IPS-15b (cell line): ENCODE data around the gene TBC1D22A.

Source experiments
- H3K27me3 ChIP-seq: one replicate; pipeline ENCODE4 v1.6.1; 2013; ENCODE audit warnings: low read length; ENCODE audit not compliant: control insufficient read depth, insufficient read depth
- H3K36me3 ChIP-seq: one replicate; pipeline ENCODE4 v1.6.1; 2013; ENCODE audit warnings: low read length; ENCODE audit not compliant: control insufficient read depth, insufficient read depth
- H3K4me1 ChIP-seq: one replicate; pipeline ENCODE4 v1.6.1; 2013; ENCODE audit warnings: mild to moderate bottlenecking, low read length; ENCODE audit not compliant: control insufficient read depth, insufficient read depth
- H3K4me3 ChIP-seq: one replicate; pipeline ENCODE4 v1.5.1; 2013; ENCODE audit warnings: low read depth, low read length
- H3K9ac ChIP-seq: one replicate; pipeline ENCODE4 v1.6.1; 2013; ENCODE audit warnings: low read depth, mild to moderate bottlenecking, low read length
- H3K9me3 ChIP-seq: one replicate; pipeline ENCODE4 v1.6.1; 2013; ENCODE audit warnings: mild to moderate bottlenecking, low read length; ENCODE audit not compliant: control insufficient read depth, insufficient read depth

TBC1D22A gene

DNA sequence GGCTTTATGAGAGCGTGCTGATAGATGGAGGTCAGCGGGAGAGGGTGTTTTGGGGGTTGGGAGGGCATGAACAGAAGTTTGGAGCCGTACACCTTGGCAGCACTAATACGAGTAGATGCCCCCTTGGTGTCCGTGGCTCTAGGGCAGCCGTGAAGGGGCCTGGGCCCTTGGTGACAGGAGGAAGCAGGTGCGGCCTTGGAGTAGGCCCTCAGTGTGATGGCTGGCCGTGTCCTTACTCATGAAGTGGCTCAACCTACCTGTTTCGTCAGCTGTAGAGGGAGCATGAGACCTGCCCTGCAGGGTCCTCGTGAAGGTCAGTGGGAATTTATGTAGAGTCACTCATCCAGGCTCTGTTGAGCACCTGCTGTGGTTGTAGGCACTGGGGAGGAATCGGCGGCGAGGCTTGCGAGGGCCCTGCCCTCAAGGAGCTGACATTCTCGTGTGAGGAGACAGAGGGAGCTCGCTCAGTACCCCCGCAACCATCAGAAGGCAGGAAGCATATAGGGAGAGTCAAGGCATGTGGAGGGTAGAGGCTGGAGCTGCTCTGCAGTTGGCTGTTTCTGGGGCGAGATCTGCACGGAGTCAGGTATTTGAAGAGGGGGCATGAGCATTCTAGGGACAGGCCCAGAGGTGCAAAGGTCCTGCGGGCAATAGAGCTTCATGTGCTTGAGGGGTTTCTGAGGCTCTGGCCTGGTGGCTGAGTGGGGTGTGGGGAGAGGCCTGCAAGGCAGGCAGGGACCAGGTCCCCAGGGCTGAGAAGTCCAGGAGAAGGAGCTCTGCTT lies 39.6 kb downstream of the TBC1D22A start:
- H3K4me3 ChIP-seq: no peak overlapping the region
- H3K9me3 ChIP-seq: no peaks in the 10 kb centered on the region
- H3K9ac ChIP-seq: no peak overlapping the region
- H3K36me3 ChIP-seq: peaks cover 29% of the 10 kb centered on the region
- no peaks in the 10 kb centered on the region for H3K27me3 ChIP-seq
- peaks cover 8% of the 10 kb centered on the region for H3K4me1 ChIP-seq

- Histone ChIP-seq H3K4me3 (no peak overlapping the region), H3K27me3 (no peaks in the 10 kb centered on the region), H3K4me1 (peaks cover 8% of the 10 kb centered on the region), H3K9me3 (no peaks in the 10 kb centered on the region), H3K9ac (no peak overlapping the region), H3K36me3 (peaks cover 29% of the 10 kb centered on the region)
Measured at GRCh38 chr22:46802608-46803027, 40.2 kb downstream of the TBC1D22A start.

DNA sequence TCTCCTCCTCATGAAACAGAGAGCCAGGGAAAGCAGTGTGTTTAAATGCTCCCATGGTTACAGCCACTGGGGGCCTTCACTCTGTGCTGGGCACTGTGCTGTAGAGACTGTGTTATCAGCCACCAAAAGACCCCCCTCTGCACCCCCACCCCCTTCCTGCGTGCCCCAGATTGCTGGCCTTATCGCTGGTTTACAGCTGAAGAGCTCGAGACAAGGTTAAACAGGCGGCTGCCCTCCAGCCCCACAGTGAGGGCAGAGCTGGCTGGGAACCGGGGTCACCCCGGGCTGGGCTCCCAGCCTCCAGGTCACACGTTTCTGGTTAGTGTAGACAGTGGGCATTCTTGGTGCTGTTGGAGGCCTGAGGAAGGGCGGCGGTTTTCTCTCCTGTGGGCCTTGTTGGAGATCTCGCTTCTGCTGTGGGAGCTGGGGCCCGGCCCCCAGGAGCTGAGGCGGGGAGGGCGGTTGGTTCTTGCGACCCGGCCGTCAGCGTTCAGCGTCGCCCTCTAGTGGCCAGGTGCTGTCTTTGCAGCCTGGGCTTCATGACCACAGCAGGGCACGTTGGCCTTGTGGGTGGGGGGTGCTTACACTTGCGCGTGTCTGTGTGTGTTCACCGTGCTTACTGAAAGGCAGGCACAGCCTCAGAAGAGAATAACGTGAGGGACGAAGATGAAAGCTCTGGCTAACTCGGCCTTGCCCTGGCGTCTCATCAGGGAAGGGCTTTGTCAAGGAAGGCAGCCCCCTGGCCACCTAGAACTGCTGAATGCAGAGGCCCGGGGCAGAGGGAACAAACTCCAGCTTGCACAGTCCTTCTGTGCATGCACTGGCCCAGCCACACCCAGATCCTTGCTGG lies 40.8 kb downstream of the TBC1D22A start:
- H3K9ac ChIP-seq: peak overlapping the region; percentile 10
- no peak overlapping the region for H3K4me3 ChIP-seq
- no peaks in the 10 kb centered on the region for H3K9me3 ChIP-seq
- no peaks in the 10 kb centered on the region for H3K27me3 ChIP-seq
- peaks cover 8% of the 10 kb centered on the region for H3K4me1 ChIP-seq
- peaks cover 25% of the 10 kb centered on the region for H3K36me3 ChIP-seq

DNA sequence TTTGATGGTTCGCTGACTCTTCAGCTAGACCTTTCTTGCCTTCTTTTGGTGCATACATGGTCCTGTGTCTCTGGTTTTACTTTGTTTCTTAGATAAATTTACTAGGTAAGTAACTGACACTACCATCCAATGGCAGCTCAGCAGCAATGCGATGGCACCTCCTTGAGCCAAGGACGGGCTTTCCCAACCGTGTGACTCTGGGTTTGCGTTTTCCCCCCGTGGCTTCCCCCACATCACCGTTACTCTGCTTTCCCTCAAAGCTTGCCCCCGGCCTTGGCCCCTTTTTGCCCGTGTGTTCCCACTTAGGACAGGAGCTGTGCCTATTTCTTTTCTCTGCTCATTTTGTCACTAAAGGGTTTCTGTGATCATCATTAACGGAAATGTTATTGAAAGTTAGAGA lies 41.5 kb downstream of the TBC1D22A start:
- no peak overlapping the region for H3K4me3 ChIP-seq
- H3K36me3 ChIP-seq: peaks cover 26% of the 10 kb centered on the region
- H3K9me3 ChIP-seq: no peaks in the 10 kb centered on the region
- H3K4me1 ChIP-seq: peaks cover 5% of the 10 kb centered on the region
- no peaks in the 10 kb centered on the region for H3K27me3 ChIP-seq
- H3K9ac ChIP-seq: peak overlapping the region; percentile 10

GRCh38 chr22:46806794-46807193 lies 44.3 kb downstream of the TBC1D22A start:
- no peak overlapping the region for H3K9ac ChIP-seq
- no peaks in the 10 kb centered on the region for H3K27me3 ChIP-seq
- peaks cover 16% of the 10 kb centered on the region for H3K36me3 ChIP-seq
- H3K4me1 ChIP-seq: peaks cover 4% of the 10 kb centered on the region
- no peak overlapping the region for H3K4me3 ChIP-seq
- H3K9me3 ChIP-seq: no peaks in the 10 kb centered on the region

DNA sequence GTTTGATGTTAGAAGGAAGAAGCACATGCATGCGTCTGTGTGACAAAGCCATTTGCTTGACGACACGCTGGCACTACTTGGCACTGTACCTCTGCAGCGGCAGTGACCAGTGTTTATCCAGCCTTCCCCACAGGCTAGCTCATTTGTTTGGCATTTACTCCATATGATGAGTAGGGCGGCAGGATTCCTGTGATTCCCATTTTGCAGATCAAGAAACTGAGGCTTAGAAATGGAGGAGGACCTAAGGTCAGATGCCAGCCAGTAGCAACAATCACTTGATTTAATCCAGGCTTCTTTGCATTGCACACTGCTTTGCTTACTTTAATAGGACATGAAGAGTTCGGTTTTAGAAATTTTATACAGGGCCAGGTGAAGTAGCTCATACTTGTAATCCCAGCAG lies 45.0 kb downstream of the TBC1D22A start:
- no peaks in the 10 kb centered on the region for H3K9me3 ChIP-seq
- H3K4me3 ChIP-seq: no peak overlapping the region
- no peaks in the 10 kb centered on the region for H3K27me3 ChIP-seq
- no peak overlapping the region for H3K9ac ChIP-seq
- H3K4me1 ChIP-seq: peaks cover 4% of the 10 kb centered on the region
- peaks cover 11% of the 10 kb centered on the region for H3K36me3 ChIP-seq

DNA sequence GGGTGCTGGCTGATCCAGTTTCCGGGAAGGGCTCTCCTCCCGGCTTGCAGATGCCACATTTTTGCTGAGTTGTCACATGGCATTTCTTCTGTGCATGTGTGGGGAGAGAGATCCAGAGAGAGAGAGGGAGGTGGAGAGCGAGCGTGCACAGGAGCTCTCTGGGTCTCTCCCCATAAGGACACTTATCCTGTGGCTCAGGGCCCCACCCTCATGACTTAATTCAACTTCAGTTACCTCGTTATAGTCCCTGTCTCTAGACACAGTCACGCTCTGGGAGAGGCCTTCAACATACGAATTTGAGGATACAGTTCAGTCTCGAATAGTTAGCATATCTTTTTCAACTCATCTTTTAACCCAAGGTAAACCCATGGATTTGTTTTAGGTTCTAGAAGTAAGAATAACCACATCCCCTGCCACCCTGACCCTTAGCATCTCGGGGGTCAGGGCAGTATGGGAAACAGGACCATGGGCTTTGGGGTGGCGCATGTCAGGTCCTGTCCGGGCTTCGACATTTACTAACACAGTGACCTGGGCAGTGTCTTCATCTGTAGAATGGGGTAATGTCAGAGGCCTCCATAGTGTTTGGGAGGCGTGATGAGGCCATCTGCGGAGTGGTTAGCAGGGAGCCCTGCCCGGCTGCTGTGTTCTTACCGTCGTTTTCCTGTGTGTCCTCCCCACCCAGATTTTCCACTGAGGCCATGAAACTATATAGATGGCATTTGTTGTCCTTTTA lies 46.9 kb downstream of the TBC1D22A start:
- H3K4me1 ChIP-seq: no peaks in the 10 kb centered on the region
- no peaks in the 10 kb centered on the region for H3K9me3 ChIP-seq
- no peak overlapping the region for H3K9ac ChIP-seq
- peaks cover 9% of the 10 kb centered on the region for H3K36me3 ChIP-seq
- no peak overlapping the region for H3K4me3 ChIP-seq
- H3K27me3 ChIP-seq: no peaks in the 10 kb centered on the region

DNA sequence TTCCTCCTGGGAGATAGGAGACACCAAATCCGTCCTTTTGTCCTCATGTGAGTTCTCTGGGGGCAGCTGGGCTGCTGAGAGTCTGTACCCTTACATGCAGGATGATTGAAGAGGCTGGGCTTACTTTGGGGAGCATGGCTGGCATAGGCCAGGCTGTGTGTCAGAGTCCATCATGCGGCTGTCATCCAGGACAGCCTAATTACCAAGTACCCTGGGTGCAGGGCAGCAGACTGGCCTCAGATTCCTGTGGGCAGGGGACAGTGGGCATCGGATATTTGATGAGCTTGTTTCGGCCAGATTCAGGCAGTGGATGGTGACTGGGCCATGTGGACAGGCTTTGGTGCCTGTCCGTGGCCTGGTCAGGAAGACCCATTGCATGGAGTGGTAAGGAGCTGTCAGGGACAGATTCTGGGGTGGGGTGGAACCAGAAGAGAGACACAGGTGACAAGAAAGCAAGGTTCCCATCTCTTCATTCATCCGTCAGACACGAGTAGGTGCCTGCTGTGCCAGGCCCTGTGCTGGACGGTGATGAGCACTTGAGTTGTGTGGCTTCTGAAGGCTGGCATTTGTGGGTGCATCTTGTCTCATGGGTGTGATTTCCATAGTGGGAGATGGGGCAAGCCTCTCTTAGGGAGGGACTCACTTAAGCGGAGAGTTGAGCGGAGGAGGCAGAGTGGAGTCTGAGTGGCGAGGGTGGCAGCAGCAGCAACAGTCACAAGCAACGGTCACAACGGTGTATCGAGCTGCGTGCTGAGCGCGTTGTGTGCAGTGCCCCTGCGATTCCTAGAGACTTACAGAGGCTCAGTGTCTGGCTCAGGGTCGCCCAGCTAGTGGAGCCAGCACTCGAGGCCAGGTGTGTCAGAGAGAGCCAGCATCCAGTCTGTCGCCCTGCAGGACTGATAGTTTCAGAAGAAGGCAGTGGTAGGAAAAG lies 48.7 kb downstream of the TBC1D22A start:
- Histone ChIP-seq H3K4me3 (no peak overlapping the region), H3K9me3 (no peaks in the 10 kb centered on the region), H3K27me3 (no peaks in the 10 kb centered on the region), H3K4me1 (no peaks in the 10 kb centered on the region), H3K9ac (no peak overlapping the region), H3K36me3 (peaks cover 6% of the 10 kb centered on the region)

DNA sequence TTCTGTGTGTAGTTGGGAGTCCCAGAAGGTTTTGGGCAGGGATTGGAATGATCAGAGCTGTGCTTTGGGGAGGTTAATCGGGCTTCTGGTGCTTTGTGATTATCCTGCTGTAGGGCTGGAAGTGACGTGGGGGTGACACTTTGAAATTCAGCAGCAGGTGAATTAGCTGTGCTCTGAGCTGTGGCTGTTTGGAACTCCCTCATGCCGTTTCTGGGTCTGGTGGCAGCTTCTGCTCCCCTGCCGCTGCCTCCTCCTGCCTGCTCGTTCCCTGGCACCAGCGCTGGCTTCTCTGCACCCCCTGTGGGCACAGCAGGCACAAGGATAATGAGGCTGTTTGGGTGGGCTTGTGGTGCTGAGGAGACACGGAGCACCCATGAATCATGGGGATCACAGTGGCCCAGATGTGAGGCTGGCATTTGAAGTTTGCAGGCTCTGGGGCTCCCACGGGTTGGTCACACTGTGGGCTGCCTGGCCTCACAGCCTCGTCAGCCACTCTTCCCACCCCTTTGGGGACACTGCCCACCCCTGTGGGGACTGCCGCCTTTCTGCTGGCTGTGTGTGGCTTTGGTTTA lies 49.7 kb downstream of the TBC1D22A start:
- Histone ChIP-seq H3K27me3 (no peaks in the 10 kb centered on the region), H3K9ac (no peak overlapping the region), H3K36me3 (peaks cover 6% of the 10 kb centered on the region), H3K4me1 (no peaks in the 10 kb centered on the region), H3K9me3 (no peaks in the 10 kb centered on the region), H3K4me3 (no peak overlapping the region)

GRCh38 chr22:46812788-46813187 lies 50.3 kb downstream of the TBC1D22A start:
- Histone ChIP-seq H3K4me3 (no peak overlapping the region), H3K36me3 (peaks cover 6% of the 10 kb centered on the region)

More at GRCh38 chr22:46812788-46813187, 50.3 kb downstream of the TBC1D22A start:
- no peaks in the 10 kb centered on the region for H3K27me3 ChIP-seq
- H3K9me3 ChIP-seq: no peaks in the 10 kb centered on the region
- no peak overlapping the region for H3K9ac ChIP-seq
- H3K4me1 ChIP-seq: no peaks in the 10 kb centered on the region
